GM12878 (cell line): ENCODE measurements around the gene LRSAM1. TPM values are rescaled to one million over a fixed set of nuclear protein-coding genes. Genes with fewer than 3 reads are reported as not detected.

Experiments used
- ATAC-seq: fragments of 200-7000 bp; cut with Tn5 transposase; 3 replicates; pipeline ENCODE4 v1.9.1; 2020; ENCODE audit warnings: mild to moderate bottlenecking, moderate library complexity
- BruUV-seq: library from RNA; stranded (reverse); fragments of 400-500 nt; replicated peaks from 2 replicates; lab custom pipeline; 2021; lab: Mats Ljungman, UMichigan
- CTCF ChIA-PET: fragments of 300-600 bp; sonication (Branson Sonifier 250); formaldehyde crosslinking; extraction: SDS; loops from one replicate; lab custom pipeline; 2021; ENCODE audit warnings: inconsistent platforms; lab: Yijun Ruan, JAX
- POLR2A ChIA-PET: fragments of 350-600 bp; formaldehyde crosslinking; extraction: SDS; loops from one replicate; lab custom pipeline; 2021; ENCODE audit warnings: inconsistent platforms; lab: Charles Lee
- RAD21 ChIA-PET: fragments of 300-600 bp; sonication (Branson Sonifier 250); formaldehyde crosslinking; loops from one replicate; lab custom pipeline; 2023; ENCODE audit warnings: antibody characterized with exemption; ENCODE audit not compliant: unreplicated experiment; lab: Charles Lee
- SMC1A ChIA-PET: fragments of 300-600 bp; sonication (Branson Sonifier 250); formaldehyde crosslinking; loops from one replicate; lab custom pipeline; 2023; ENCODE audit not compliant: unreplicated experiment, uncharacterized antibody; lab: Charles Lee
- DNase-seq: peaks from one replicate; pipeline ENCODE4 v3.0.0-alpha.2; 2011; ENCODE audit warnings: low read depth, low spot score
- FAIRE-seq: peaks from 3 replicates; lab custom pipeline; 2011; peaks lifted over from hg19 to GRCh38; lab: Jason Lieb, UNC
- H2AFZ ChIP-seq: 2 replicates; pipeline ENCODE4 v1.6.0; 2011; ENCODE audit warnings: low read depth, low read length, control low read depth; ENCODE audit not compliant: control insufficient read depth
- H3K27ac ChIP-seq: 2 replicates; pipeline ENCODE4 v1.5.1; 2011; ENCODE audit warnings: control low read depth; ENCODE audit not compliant: control insufficient read depth, insufficient read depth
- H3K27me3 ChIP-seq, 2 experiments: replicated peaks in 1 of 2; 2 replicates each; pipeline versions ENCODE4 v1.6.0 to v1.6.1; 2011; ENCODE audit warnings: low read length in 1 of 2; ENCODE audit not compliant: control insufficient read depth in 2 of 2, insufficient read depth in 2 of 2
- H3K36me3 ChIP-seq, 2 experiments: 2 replicates each; pipeline ENCODE4 v1.5.1; 2011; ENCODE audit warnings: low read length in 1 of 2; ENCODE audit not compliant: control insufficient read depth in 2 of 2, insufficient read depth in 2 of 2
- H3K4me1 ChIP-seq: 2 replicates; pipeline ENCODE4 v1.6.1; 2011; ENCODE audit warnings: mild to moderate bottlenecking, low read length, moderate library complexity, mixed read lengths; ENCODE audit not compliant: control insufficient read depth, insufficient read depth
- H3K4me2 ChIP-seq: 2 replicates; pipeline ENCODE4 v1.6.0; 2011; ENCODE audit warnings: control low read depth; ENCODE audit not compliant: control insufficient read depth, insufficient read depth
- H3K4me3 ChIP-seq: fragments of 200-600 bp; sonication (generic); 2 replicates; pipeline ENCODE4 v1.5.1; 2016
- H3K79me2 ChIP-seq: 2 replicates; pipeline ENCODE4 v1.6.0; 2011; ENCODE audit warnings: low read length; ENCODE audit not compliant: control insufficient read depth, insufficient read depth
- H3K9ac ChIP-seq: 2 replicates; pipeline ENCODE4 v1.8.0; 2011; ENCODE audit warnings: low read length, control low read depth, mixed read lengths; ENCODE audit not compliant: control insufficient read depth, insufficient read depth
- H3K9me3 ChIP-seq: replicated peaks from 3 replicates; pipeline ENCODE4 v1.5.1; 2011; ENCODE audit warnings: mild to moderate bottlenecking, low read length; ENCODE audit not compliant: control insufficient read depth, insufficient read depth
- H4K20me1 ChIP-seq: 2 replicates; pipeline ENCODE4 v1.6.0; 2011; ENCODE audit not compliant: control insufficient read depth, insufficient read depth
- CTCF ChIP-seq, 3 experiments: IDR thresholded peaks in 2 of 3; conservative IDR thresholded peaks in 1 of 3; 2 replicates each; pipeline ENCODE4 v1.5.1; 2011; ENCODE audit warnings: low read depth in 3 of 3, low read length in 3 of 3, mild to moderate bottlenecking in 3 of 3, control low read depth in 2 of 3, moderate library complexity in 2 of 3, inconsistent platforms in 1 of 3, mixed read lengths in 1 of 3; ENCODE audit not compliant: control insufficient read depth in 2 of 3, insufficient read depth in 1 of 3; ENCODE audit errors: extremely low read depth in 1 of 3
- EZH2 ChIP-seq: IDR thresholded peaks from 2 replicates; pipeline ENCODE4 v1.6.1; 2012; ENCODE audit warnings: low read depth, mild to moderate bottlenecking, control low read depth, inconsistent platforms, low read length, borderline replicate concordance; ENCODE audit not compliant: control insufficient read depth
- IKZF1 ChIP-seq: fragments of 450-650 bp; conservative IDR thresholded peaks from 2 replicates; pipeline ENCODE4 v1.6.1; 2017; ENCODE audit warnings: antibody characterized with exemption, mild to moderate bottlenecking
- JUNB ChIP-seq: IDR thresholded peaks from 2 replicates; pipeline ENCODE4 v1.6.1; 2016; ENCODE audit warnings: antibody characterized with exemption, mild to moderate bottlenecking
- MEF2A ChIP-seq: IDR thresholded peaks from 2 replicates; pipeline ENCODE4 v1.6.1; 2011; ENCODE audit warnings: low read depth, mild to moderate bottlenecking, low read length, moderate library complexity; ENCODE audit not compliant: insufficient read depth
- NFYA ChIP-seq: IDR thresholded peaks from 2 replicates; pipeline ENCODE4 v1.6.1; 2011; ENCODE audit warnings: low read depth, mild to moderate bottlenecking, low read length, improper control_type of control experiment, borderline replicate concordance
- NR2C1 ChIP-seq: fragments of 450-650 bp; IDR thresholded peaks from 2 replicates; pipeline ENCODE4 v1.6.1; 2017; ENCODE audit warnings: antibody characterized with exemption, mild to moderate bottlenecking, moderate library complexity
- NR2C2 ChIP-seq: IDR thresholded peaks from 2 replicates; pipeline ENCODE4 v1.6.1; 2011; ENCODE audit warnings: borderline replicate concordance, low read depth; ENCODE audit not compliant: control insufficient read depth, insufficient read length
- PKNOX1 ChIP-seq: fragments of 450-650 bp; IDR thresholded peaks from 2 replicates; pipeline ENCODE4 v1.6.1; 2016; ENCODE audit warnings: mild to moderate bottlenecking
- POLR2A ChIP-seq: IDR thresholded peaks from 2 replicates; pipeline ENCODE4 v1.6.1; 2011; ENCODE audit warnings: low read depth, mild to moderate bottlenecking, low read length
- SREBF1 ChIP-seq: IDR thresholded peaks from 2 replicates; pipeline ENCODE4 v1.6.1; 2012; ENCODE audit warnings: mild to moderate bottlenecking, low read length
- STAT3 ChIP-seq: IDR thresholded peaks from 2 replicates; pipeline ENCODE4 v1.6.1; 2011; ENCODE audit warnings: low read depth, low read length, improper control_type of control experiment
- ZNF622 ChIP-seq: fragments of 450-650 bp; IDR thresholded peaks from 2 replicates; pipeline ENCODE4 v1.6.1; 2017; ENCODE audit warnings: mild to moderate bottlenecking, inconsistent platforms
- WGBS: methylation state at CpG from one replicate; pipeline ENCODE4 v1.1.6; 2016; ENCODE audit warnings: low lambda C conversion rate; ENCODE audit not compliant: insufficient replicate concordance, insufficient coverage; ENCODE audit errors: missing lambda C conversion rate; 5-methylcytosine and 5-hydroxymethylcytosine counted together
- in situ Hi-C: fragments of 300-500 bp; cut with MboI; formaldehyde crosslinking; loops from 9 replicates; pipeline ENCODE4 v1.14.3; 2018; ENCODE audit warnings: mixed read lengths
- intact Hi-C: fragments of 100-400 bp; cut with micrococcal nuclease; formaldehyde crosslinking; loops from one replicate; pipeline ENCODE4 v1.14.2; 2022; ENCODE audit not compliant: unreplicated experiment
- polyA plus RNA-seq, 11 experiments: library from polyadenylated mRNA; depleted of rRNA in 4 of 11; unstranded in 6 of 11; stranded (reverse) in 5 of 11; fragments of >200 nt; fragmentation: Nextera tagmentation in 4 of 11; fragmentation: Illumina TruSeq in 1 of 11; extraction: Ambion mirVana in 4 of 11; extraction: Trizol in 1 of 11; gene quantifications; 1 replicate in 1 of 11; 2 replicates in 10 of 11; pipeline versions ENCODE4 v1.2.1 to v1.2.3, GENCODE V29; 2011 to 2016; ENCODE audit warnings: inconsistent platforms in 2 of 11, missing spikeins in 2 of 11, low read depth in 1 of 11
- total RNA-seq, 4 experiments: library from RNA; depleted of rRNA in 3 of 4; stranded (reverse); fragments of >200 nt in 3 of 4; fragmentation: Illumina TruSeq in 1 of 4; extraction: Trizol in 1 of 4; gene quantifications; 2 replicates each; pipeline versions ENCODE4 v1.2.1 to v1.2.3, GENCODE V29; 2013 to 2021
- TF ChIP-seq, protein P1 (sequence below): fragments of 450-650 bp; IDR thresholded peaks from 2 replicates; pipeline ENCODE4 v1.6.1; 2017; ENCODE audit warnings: mild to moderate bottlenecking, moderate library complexity

Gene LRSAM1
- total and polyA plus RNA-seq, 10 of the 15 experiments (the other 5 are each of a cell fraction or from before 2014, with no cell fraction given): 0.14 to 23.4 (median 11.7) TPM

- RAD21 ChIA-PET: no interaction called here
- ATAC-seq (no peak), FAIRE-seq (no peak), DNase-seq (no peak)
- no TSS peak for BruUV-seq
- Histone ChIP-seq H3K4me1 (no peaks in the 10 kb centered on the region), H3K9ac (no peak overlapping the region), H3K4me2 (no peak overlapping the region), H2AFZ (no peak overlapping the region), H3K27me3 (no peaks in the 10 kb centered on the region), H3K9me3 (no peaks in the 10 kb centered on the region), H4K20me1 (no peaks in the 10 kb centered on the region), H3K27ac (no peak overlapping the region), H3K36me3 (peaks cover 0 to 11% of the 10 kb centered on the region in 2 experiments; a peak in 2 of 4 replicates), H3K4me3 (no peak overlapping the region), H3K79me2 (no peaks in the 10 kb centered on the region)
- intact Hi-C loops (no loop called here), in situ Hi-C loops (no loop called here)
- CTCF ChIA-PET: interaction anchor here (1.2 kb wide), 1 partner anchor 267 kb away, joined by 3 read pairs; the partner anchor contains the start of gene TOR2A
- SMC1A ChIA-PET: interaction anchor here (0.5 kb wide), 1 partner anchor 68 kb away, joined by 3 read pairs; no protein-coding TSS in a partner anchor
- POLR2A ChIA-PET: no interaction called here
- TF ChIP-seq POLR2A: no peak
- TF ChIP-seq NR2C1: no peak
- no peak for TF ChIP-seq NR2C2
- TF ChIP-seq PKNOX1: no peak
- no peak for TF ChIP-seq IKZF1
- TF ChIP-seq CTCF (IDR thresholded peaks at IDR 0.05 in 2 of 3, conservative IDR thresholded peaks at IDR 0.05 in 1 of 3; ENCODE audit: control insufficient read depth in 2 of 3, extremely low read depth in 1 of 3, insufficient read depth in 1 of 3, low read depth in 3 of 3, low read length in 3 of 3): no peak
- no peak for TF ChIP-seq SREBF1
- TF ChIP-seq MEF2A: no peak
- no peak for TF ChIP-seq ZNF622
- TF ChIP-seq, protein P1, sequence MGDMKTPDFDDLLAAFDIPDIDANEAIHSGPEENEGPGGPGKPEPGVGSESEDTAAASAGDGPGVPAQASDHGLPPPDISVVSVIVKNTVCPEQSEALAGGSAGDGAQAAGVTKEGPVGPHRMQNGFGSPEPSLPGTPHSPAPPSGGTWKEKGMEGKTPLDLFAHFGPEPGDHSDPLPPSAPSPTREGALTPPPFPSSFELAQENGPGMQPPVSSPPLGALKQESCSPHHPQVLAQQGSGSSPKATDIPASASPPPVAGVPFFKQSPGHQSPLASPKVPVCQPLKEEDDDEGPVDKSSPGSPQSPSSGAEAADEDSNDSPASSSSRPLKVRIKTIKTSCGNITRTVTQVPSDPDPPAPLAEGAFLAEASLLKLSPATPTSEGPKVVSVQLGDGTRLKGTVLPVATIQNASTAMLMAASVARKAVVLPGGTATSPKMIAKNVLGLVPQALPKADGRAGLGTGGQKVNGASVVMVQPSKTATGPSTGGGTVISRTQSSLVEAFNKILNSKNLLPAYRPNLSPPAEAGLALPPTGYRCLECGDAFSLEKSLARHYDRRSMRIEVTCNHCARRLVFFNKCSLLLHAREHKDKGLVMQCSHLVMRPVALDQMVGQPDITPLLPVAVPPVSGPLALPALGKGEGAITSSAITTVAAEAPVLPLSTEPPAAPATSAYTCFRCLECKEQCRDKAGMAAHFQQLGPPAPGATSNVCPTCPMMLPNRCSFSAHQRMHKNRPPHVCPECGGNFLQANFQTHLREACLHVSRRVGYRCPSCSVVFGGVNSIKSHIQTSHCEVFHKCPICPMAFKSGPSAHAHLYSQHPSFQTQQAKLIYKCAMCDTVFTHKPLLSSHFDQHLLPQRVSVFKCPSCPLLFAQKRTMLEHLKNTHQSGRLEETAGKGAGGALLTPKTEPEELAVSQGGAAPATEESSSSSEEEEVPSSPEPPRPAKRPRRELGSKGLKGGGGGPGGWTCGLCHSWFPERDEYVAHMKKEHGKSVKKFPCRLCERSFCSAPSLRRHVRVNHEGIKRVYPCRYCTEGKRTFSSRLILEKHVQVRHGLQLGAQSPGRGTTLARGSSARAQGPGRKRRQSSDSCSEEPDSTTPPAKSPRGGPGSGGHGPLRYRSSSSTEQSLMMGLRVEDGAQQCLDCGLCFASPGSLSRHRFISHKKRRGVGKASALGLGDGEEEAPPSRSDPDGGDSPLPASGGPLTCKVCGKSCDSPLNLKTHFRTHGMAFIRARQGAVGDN: no peak
- TF ChIP-seq EZH2: no peak
- no peak for TF ChIP-seq NFYA
- no peak for TF ChIP-seq JUNB
- no peak for TF ChIP-seq STAT3
- 97% methylated on average over 14 of the region's 14 CpGs for WGBS
Observed at GRCh38 chr9:127467621-127468020, 16.3 kb downstream of the LRSAM1 start.
